Kidney (tissue), 14 donors: ENCODE measurements around the gene C16orf89. TPM values are rescaled to one million over a fixed set of nuclear protein-coding genes. Genes with fewer than 3 reads are reported as not detected.
"Not testable (repeated sequence)": the region's sequence is repeated elsewhere in the genome, so short reads cannot be mapped to it uniquely, and the experiment has no call there.

Experiments used
- DNase-seq, 5 donors: peaks; one replicate each; pipeline ENCODE4 v3.0.0-alpha.2; 2013 to 2020
- FAIRE-seq: peaks from 2 replicates; lab custom pipeline; 2012; peaks lifted over from hg19 to GRCh38; lab: Jason Lieb, UNC
- H3K27ac ChIP-seq, 2 donors: one replicate each; pipeline ENCODE4 v1.7.0; 2013; ENCODE audit warnings: low read depth in 2 of 2, low read length in 2 of 2, inconsistent platforms in 1 of 2
- H3K27me3 ChIP-seq: one replicate; pipeline ENCODE4 v1.7.1; 2013; ENCODE audit warnings: low read length, inconsistent platforms; ENCODE audit not compliant: control insufficient read depth, insufficient read depth
- H3K36me3 ChIP-seq, 3 donors: one replicate each; pipeline versions ENCODE4 v1.7.0 to v1.7.1; 2013; ENCODE audit warnings: low read length in 3 of 3, control low read depth in 1 of 3, inconsistent platforms in 1 of 3; ENCODE audit not compliant: insufficient read depth in 3 of 3, control insufficient read depth in 2 of 3
- H3K4me1 ChIP-seq, 3 donors: one replicate each; pipeline versions ENCODE4 v1.7.0 to v1.7.1; 2013; ENCODE audit warnings: low read length in 3 of 3, inconsistent platforms in 1 of 3, low read depth in 1 of 3; ENCODE audit not compliant: control insufficient read depth in 2 of 3, insufficient read depth in 2 of 3
- H3K4me3 ChIP-seq, 3 donors: one replicate each; pipeline versions ENCODE4 v1.7.0 to v1.8.1; 2013; ENCODE audit warnings: low read length in 3 of 3, control low read depth in 1 of 3, inconsistent platforms in 1 of 3
- H3K9ac ChIP-seq, 3 donors: one replicate each; pipeline versions ENCODE4 v1.7.0 to v1.7.1; 2013; ENCODE audit warnings: low read length in 3 of 3, control low read depth in 1 of 3, inconsistent platforms in 1 of 3
- H3K9me3 ChIP-seq, 3 donors: one replicate each; pipeline versions ENCODE4 v1.7.0 to v1.7.1; 2013; ENCODE audit warnings: low read length in 3 of 3, control low read depth in 1 of 3, inconsistent platforms in 1 of 3; ENCODE audit not compliant: control insufficient read depth in 2 of 3, insufficient read depth in 1 of 3
- intact Hi-C: fragments of 100-400 bp; cut with DNase I; formaldehyde crosslinking; loops from one replicate; pipeline ENCODE4 v1.11.1; 2022
- polyA plus RNA-seq: library from polyadenylated mRNA; stranded (reverse); fragments of 350-450 nt; fragmentation: Illumina TruSeq; extraction: RNeasy Lipid Tissue Mini Kit (QIAGEN cat#74804); gene quantifications from one replicate; pipeline ENCODE4 v1.2.3, GENCODE V29; 2014; ENCODE audit warnings: low read depth, low replicate concordance; ENCODE audit not compliant: insufficient read depth
- total RNA-seq: library from RNA; stranded (reverse); fragmentation: NEBNext Ultra II Directional; extraction: Animal tissue kit (Norgen Biotek cat#: 25700); gene quantifications from one replicate; pipeline ENCODE4 v1.2.1, GENCODE V29; 2021
- TF ChIP-seq, protein P1 (sequence below): IDR thresholded peaks from 3 replicates; pipeline ENCODE4 v1.5.1; 2012; ENCODE audit warnings: mild to moderate bottlenecking, moderate library complexity, borderline replicate concordance; ENCODE audit not compliant: insufficient read depth; ENCODE audit errors: extremely low read depth
- donor health status: control.
- donor health status: control.
- donor health status: control.
- donor health status: control.
- donor health status: control.
- donor health status: DM: yes; HTN: yes; CAD: no.
- donor health status: Normal renal cell carcinoma (clear cell type).

C16orf89 gene
- total and polyA plus RNA-seq, 2 donors from 2014 or later: 5.4 to 68.4 TPM

DNA sequence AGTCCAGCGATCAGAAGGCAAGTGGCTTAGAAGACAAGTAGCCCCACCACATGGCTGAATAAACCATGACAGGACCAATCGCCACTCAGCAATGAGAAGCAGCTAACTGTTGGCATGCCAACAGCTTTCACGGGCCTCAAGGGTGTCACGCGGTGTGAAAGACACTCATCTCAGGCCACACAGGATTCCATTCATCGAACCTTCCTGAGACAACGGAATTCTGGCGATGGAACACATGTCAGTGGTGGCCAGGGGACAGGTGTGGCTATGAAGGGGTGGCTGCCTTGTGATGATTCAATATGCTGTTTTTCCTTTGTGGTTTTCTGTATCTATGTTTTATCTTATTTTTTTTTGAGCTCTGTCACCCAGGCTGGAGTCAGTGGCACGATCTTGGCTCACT is 24.8 kb upstream of the C16orf89 start:
- H3K27ac ChIP-seq, intact Hi-C loops, H3K9me3 ChIP-seq, DNase-seq, H3K27me3 ChIP-seq, H3K36me3 ChIP-seq, H3K9ac ChIP-seq, FAIRE-seq, H3K4me3 ChIP-seq, H3K4me1 ChIP-seq: not testable (repeated sequence)

DNA sequence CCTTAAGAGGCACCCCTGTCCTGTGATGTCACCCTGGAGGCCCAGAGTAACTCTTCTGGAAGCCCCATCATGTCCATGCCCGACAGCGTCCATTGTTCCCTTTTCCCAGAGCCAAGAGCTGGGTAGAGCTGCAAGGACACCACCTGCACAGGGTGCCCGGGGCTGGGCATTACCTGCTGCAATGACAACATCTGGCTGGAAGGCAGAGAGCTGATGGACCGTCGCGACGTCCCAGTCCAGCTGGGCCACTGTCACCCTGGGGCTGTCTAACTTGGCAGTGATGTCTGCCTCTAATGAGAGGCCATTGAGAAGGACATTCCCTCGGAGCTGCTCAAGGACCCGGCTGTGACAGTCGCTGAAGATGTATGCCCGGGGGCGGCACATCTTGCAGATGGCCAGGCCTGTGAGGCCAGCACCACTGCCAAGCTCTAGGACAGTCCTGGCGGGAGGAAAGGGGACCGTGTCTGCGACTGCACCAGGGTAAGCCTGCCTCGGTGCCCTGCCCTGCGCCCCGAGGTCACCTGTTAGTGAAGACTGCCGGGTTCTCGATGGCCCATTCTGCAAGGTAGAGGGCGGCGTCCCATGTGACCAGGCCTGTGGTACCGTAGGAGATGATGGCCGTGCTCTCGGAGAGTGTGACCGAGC is 24.3 kb upstream of the C16orf89 start:
- H3K9ac ChIP-seq, H3K4me3 ChIP-seq, H3K9me3 ChIP-seq, intact Hi-C loops, H3K36me3 ChIP-seq, H3K27ac ChIP-seq, DNase-seq, H3K4me1 ChIP-seq, H3K27me3 ChIP-seq, FAIRE-seq: not testable (repeated sequence)

DNA sequence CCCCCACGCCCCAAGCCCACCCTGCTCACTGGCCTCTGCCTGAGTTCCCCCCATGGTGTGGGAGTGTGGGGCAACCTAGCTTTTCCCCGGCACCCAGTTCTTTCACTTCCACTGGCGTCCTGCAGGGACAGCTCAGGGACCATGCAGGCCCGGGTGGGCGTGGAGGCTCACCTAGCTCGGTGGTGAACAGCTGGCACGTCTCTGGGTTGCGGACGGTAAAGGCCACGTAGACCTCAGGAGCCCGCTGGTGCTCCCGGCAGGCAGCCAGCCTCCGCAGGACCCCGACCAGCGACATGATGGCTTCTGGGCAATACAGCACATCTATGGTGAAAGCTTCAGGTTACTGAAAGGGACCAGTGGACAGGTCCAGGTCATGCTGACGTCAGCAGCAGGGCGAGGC is 23.2 kb upstream of the C16orf89 start:
- H3K4me3 ChIP-seq, H3K4me1 ChIP-seq, H3K9ac ChIP-seq, H3K9me3 ChIP-seq, H3K27ac ChIP-seq, intact Hi-C loops, FAIRE-seq, DNase-seq, H3K36me3 ChIP-seq, H3K27me3 ChIP-seq: not testable (repeated sequence)

- intact Hi-C loops, H3K4me3 ChIP-seq, H3K27me3 ChIP-seq, H3K9ac ChIP-seq, H3K27ac ChIP-seq, H3K36me3 ChIP-seq, FAIRE-seq, H3K9me3 ChIP-seq, DNase-seq, H3K4me1 ChIP-seq: not testable (repeated sequence)
Observed at GRCh38 chr16:5088086-5088790, 22.5 kb upstream of the C16orf89 start.

DNA sequence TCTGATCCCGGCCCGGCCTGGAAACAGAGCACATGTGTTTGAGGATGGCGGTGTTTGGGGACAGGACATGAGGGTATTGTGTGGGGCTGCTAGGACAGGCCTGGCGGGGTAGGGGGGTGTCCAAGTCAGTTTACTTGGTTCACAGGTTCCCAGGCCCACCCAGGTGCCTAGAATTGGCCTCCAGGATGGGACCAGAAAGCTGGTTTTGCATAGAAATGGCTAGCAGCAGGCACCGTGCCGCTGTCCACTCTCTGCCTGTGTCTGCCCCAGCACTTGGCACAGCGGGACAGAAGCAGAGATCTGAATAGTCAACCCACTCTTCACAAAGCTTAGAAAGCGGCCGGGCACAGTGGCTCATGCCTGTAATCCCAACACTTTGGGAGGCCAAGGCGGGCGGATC is 20.0 kb upstream of the C16orf89 start:
- H3K4me3 ChIP-seq, FAIRE-seq, H3K27ac ChIP-seq, H3K36me3 ChIP-seq, H3K9ac ChIP-seq, intact Hi-C loops, H3K27me3 ChIP-seq, H3K4me1 ChIP-seq, H3K9me3 ChIP-seq, DNase-seq: not testable (repeated sequence)

GRCh38 chr16:5084802-5085201 is 19.0 kb upstream of the C16orf89 start:
- peak in 4 of 5 donors; percentile 40 to 61 (median 48) for DNase-seq
- TF ChIP-seq, protein P1, sequence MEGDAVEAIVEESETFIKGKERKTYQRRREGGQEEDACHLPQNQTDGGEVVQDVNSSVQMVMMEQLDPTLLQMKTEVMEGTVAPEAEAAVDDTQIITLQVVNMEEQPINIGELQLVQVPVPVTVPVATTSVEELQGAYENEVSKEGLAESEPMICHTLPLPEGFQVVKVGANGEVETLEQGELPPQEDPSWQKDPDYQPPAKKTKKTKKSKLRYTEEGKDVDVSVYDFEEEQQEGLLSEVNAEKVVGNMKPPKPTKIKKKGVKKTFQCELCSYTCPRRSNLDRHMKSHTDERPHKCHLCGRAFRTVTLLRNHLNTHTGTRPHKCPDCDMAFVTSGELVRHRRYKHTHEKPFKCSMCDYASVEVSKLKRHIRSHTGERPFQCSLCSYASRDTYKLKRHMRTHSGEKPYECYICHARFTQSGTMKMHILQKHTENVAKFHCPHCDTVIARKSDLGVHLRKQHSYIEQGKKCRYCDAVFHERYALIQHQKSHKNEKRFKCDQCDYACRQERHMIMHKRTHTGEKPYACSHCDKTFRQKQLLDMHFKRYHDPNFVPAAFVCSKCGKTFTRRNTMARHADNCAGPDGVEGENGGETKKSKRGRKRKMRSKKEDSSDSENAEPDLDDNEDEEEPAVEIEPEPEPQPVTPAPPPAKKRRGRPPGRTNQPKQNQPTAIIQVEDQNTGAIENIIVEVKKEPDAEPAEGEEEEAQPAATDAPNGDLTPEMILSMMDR: peak; percentile 49
- H3K9me3 ChIP-seq, H3K36me3 ChIP-seq, FAIRE-seq, H3K27ac ChIP-seq, intact Hi-C loops, H3K4me3 ChIP-seq, H3K27me3 ChIP-seq, H3K4me1 ChIP-seq, H3K9ac ChIP-seq: not testable (repeated sequence)

- FAIRE-seq, H3K36me3 ChIP-seq: not testable (repeated sequence)
Observed at GRCh38 chr16:5084099-5084731, 18.5 kb upstream of the C16orf89 start.

More at GRCh38 chr16:5084099-5084731, 18.5 kb upstream of the C16orf89 start:
- H3K27ac ChIP-seq, H3K9me3 ChIP-seq, H3K4me1 ChIP-seq, H3K4me3 ChIP-seq, intact Hi-C loops, H3K9ac ChIP-seq, H3K27me3 ChIP-seq, DNase-seq: not testable (repeated sequence)
